Measurements from ENCODE around the gene NRXN3.

NRXN3 gene

GRCh38 chr14:78666336-78667056 is 496.3 kb downstream of the NRXN3 start:
- H3K36me3 Mint-ChIP-seq (ENCODE audit: low read depth), result no peaks in the 10 kb centered on the region
- no peaks in the 10 kb centered on the region for H3K4me1 Mint-ChIP-seq
- H3K27me3 Mint-ChIP-seq (ENCODE audit: low read depth), result no peaks in the 10 kb centered on the region
- no peak overlapping the region for H3K27ac Mint-ChIP-seq
- no peak for TF ChIP-seq CTCF (IDR thresholded peaks at IDR 0.05; ENCODE audit: unreplicated experiment in 3 of 3)
- H3K9me3 Mint-ChIP-seq, result no peaks in the 10 kb centered on the region
- no peak overlapping the region for H3K4me3 Mint-ChIP-seq

DNA sequence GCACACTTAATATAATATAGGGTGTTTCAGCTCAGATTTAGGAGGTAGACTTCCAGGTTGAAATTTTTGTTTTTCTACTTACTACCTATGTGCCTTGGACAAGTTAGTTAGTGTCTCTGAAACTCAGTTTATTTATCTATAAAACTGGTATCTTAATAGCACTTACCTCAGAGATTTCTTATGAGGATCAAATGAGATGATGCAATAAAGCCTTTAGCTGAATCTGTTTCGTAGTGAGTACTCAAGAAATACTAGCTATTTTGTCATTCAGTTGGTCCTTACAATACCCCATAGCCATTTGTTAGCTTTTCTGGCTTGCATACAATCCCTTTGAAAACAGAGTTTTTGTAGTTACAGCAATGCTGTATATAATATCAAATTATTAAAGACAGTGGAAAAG is 497.0 kb downstream of the NRXN3 start:
- H3K27me3 Mint-ChIP-seq (ENCODE audit: low read depth), result no peaks in the 10 kb centered on the region
- no peaks in the 10 kb centered on the region for H3K36me3 Mint-ChIP-seq (ENCODE audit: low read depth)
- TF ChIP-seq CTCF (IDR thresholded peaks at IDR 0.05; ENCODE audit: unreplicated experiment in 3 of 3), result no peak
- H3K4me3 Mint-ChIP-seq, result no peak overlapping the region
- H3K27ac Mint-ChIP-seq, result no peak overlapping the region
- H3K9me3 Mint-ChIP-seq, result no peaks in the 10 kb centered on the region
- no peaks in the 10 kb centered on the region for H3K4me1 Mint-ChIP-seq

DNA sequence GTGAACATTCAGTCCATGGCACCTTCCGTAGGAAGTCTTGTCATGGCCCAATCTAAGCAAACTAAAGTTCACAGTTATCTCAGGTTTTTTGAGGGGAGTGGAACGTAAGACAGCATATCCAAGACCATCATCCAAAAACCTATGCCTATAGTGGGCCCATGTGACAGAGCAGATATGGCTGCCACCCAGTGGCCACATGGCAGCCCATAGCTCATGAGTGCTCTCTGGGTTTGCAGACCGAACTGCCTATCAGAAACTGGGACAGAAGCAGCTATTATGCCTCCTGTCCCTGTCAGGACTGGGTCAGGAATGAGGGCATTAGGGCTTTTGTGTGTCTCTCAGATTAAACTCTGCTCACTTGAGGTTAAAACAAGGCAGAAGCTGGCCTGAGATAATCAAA is 503.7 kb downstream of the NRXN3 start:
- Mint-ChIP-seq H3K27ac (no peak overlapping the region), H3K9me3 (no peaks in the 10 kb centered on the region), H3K36me3 (ENCODE audit: low read depth) (no peaks in the 10 kb centered on the region), H3K27me3 (ENCODE audit: low read depth) (no peaks in the 10 kb centered on the region), H3K4me3 (no peak overlapping the region), H3K4me1 (no peaks in the 10 kb centered on the region)
- no peak for TF ChIP-seq CTCF (IDR thresholded peaks at IDR 0.05; ENCODE audit: unreplicated experiment in 3 of 3)

DNA sequence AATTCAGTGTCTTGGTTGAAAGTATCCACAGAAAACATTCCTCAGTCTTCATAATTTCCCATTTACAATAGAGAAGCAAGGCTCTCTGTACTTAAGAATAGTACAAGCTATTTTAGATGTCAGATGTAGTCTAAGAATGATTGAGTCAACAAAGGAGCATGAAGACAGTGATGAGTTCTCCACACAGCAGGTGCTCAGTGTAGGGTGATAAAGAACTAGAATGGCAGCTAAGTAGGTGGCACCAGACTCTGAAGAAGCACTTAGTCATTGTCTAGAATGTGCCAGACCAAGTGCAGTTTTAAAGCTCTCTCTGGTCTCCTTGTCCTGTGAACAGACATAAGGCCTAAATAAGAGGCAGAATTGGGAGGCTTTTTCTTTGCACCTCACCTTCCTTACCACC is 504.6 kb downstream of the NRXN3 start:
- H3K27me3 Mint-ChIP-seq (ENCODE audit: low read depth), result no peaks in the 10 kb centered on the region
- TF ChIP-seq CTCF (IDR thresholded peaks at IDR 0.05; ENCODE audit: unreplicated experiment in 3 of 3), result no peak
- no peaks in the 10 kb centered on the region for H3K36me3 Mint-ChIP-seq (ENCODE audit: low read depth)
- no peak overlapping the region for H3K27ac Mint-ChIP-seq
- no peak overlapping the region for H3K4me3 Mint-ChIP-seq
- no peaks in the 10 kb centered on the region for H3K9me3 Mint-ChIP-seq
- no peaks in the 10 kb centered on the region for H3K4me1 Mint-ChIP-seq

GRCh38 chr14:78683206-78683605 is 513.0 kb downstream of the NRXN3 start:
- no peaks in the 10 kb centered on the region for H3K9me3 Mint-ChIP-seq
- no peak for TF ChIP-seq CTCF (IDR thresholded peaks at IDR 0.05; ENCODE audit: unreplicated experiment in 3 of 3)
- no peaks in the 10 kb centered on the region for H3K36me3 Mint-ChIP-seq (ENCODE audit: low read depth)
- no peaks in the 10 kb centered on the region for H3K4me1 Mint-ChIP-seq
- no peaks in the 10 kb centered on the region for H3K27me3 Mint-ChIP-seq (ENCODE audit: low read depth)
- H3K27ac Mint-ChIP-seq, result no peak overlapping the region
- H3K4me3 Mint-ChIP-seq, result no peak overlapping the region

DNA sequence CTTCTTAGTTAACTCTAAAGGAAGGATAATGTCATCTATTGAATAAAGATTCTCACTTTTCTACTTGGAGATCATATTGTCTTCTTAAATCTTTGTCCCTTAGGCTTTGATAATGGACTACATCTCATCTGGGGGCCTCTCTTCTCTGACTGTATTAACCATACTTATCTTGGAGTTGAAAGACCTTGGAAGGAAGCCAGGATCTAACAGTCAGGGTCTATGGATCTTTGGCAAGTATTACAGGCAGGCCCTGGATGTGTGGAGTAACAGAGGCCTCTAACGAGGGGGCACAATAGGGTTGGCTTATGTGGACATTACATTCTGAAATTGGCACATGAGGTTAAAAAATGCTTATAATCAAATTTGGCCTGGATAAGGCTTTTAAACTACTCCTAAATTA is 513.8 kb downstream of the NRXN3 start:
- no peaks in the 10 kb centered on the region for H3K36me3 Mint-ChIP-seq (ENCODE audit: low read depth)
- H3K27ac Mint-ChIP-seq, result no peak overlapping the region
- no peaks in the 10 kb centered on the region for H3K27me3 Mint-ChIP-seq (ENCODE audit: low read depth)
- no peak overlapping the region for H3K4me3 Mint-ChIP-seq
- H3K4me1 Mint-ChIP-seq, result no peaks in the 10 kb centered on the region
- no peak for TF ChIP-seq CTCF (IDR thresholded peaks at IDR 0.05; ENCODE audit: unreplicated experiment in 3 of 3)
- no peaks in the 10 kb centered on the region for H3K9me3 Mint-ChIP-seq
